D721Med (cell line): ENCODE data around the gene HEXIM1.
"Not testable (repeated sequence)": the region's sequence is repeated elsewhere in the genome, so short reads cannot be mapped to it uniquely, and the experiment has no call there.

Source experiments
- DNase-seq: peaks from one replicate; pipeline ENCODE4 v3.0.0; 2011; ENCODE audit warnings: low spot score; ENCODE audit not compliant: insufficient read length
- FAIRE-seq: peaks from 2 replicates; lab custom pipeline; 2011; peaks lifted over from hg19 to GRCh38; lab: Jason Lieb, UNC
- TF ChIP-seq, protein P1 (sequence below): IDR thresholded peaks from 2 replicates; pipeline ENCODE4 v1.5.1; 2012; ENCODE audit warnings: mild to moderate bottlenecking, control low read depth; ENCODE audit not compliant: insufficient read depth; ENCODE audit errors: missing control alignments

The HEXIM1 gene

DNA sequence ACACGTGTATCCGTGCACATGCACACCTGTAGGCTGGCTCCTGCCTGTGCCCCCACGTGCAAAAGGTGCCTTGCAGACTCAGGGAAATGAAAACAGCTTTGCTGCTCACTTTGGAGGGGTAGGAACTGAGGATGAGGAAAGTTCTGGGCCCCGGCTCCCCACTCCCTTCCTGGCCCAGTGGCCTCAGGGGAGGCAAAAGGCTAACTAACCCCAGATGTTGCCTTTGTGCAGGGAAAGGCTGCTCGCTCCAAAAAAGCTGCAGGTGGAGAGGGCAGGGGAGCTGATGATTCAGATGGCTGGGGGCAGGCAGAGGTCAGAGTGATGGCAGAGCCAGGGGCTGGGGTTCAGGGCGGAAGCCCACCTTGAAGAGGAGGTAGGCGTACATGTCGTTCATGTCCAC is 28.3 kb upstream of the HEXIM1 start:
- FAIRE-seq: no peak
- DNase-seq: no peak
- TF ChIP-seq, protein P1, sequence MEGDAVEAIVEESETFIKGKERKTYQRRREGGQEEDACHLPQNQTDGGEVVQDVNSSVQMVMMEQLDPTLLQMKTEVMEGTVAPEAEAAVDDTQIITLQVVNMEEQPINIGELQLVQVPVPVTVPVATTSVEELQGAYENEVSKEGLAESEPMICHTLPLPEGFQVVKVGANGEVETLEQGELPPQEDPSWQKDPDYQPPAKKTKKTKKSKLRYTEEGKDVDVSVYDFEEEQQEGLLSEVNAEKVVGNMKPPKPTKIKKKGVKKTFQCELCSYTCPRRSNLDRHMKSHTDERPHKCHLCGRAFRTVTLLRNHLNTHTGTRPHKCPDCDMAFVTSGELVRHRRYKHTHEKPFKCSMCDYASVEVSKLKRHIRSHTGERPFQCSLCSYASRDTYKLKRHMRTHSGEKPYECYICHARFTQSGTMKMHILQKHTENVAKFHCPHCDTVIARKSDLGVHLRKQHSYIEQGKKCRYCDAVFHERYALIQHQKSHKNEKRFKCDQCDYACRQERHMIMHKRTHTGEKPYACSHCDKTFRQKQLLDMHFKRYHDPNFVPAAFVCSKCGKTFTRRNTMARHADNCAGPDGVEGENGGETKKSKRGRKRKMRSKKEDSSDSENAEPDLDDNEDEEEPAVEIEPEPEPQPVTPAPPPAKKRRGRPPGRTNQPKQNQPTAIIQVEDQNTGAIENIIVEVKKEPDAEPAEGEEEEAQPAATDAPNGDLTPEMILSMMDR: no peak

DNA sequence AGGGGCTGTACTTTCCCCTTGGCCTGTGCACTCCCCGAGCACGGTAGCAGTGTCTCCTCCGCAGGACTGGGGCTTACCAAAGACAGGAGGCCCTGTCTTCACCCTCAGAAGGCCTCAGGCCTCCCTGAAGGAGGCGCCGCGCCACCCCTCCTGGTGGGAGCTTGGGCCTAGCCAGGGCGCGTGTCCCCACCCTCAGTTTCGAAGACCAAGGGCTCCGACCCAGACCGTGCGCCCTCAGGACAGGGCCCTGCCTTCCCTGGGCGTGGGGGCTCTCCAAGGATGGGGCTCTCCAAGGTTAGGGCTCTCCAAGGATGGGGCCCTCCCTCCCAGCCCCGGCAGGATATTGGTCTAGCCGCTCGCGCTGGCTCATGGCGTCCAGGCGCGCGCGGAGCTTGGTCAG is 27.7 kb upstream of the HEXIM1 start:
- no peak for FAIRE-seq
- TF ChIP-seq, protein P1: no peak
- DNase-seq: no peak

DNA sequence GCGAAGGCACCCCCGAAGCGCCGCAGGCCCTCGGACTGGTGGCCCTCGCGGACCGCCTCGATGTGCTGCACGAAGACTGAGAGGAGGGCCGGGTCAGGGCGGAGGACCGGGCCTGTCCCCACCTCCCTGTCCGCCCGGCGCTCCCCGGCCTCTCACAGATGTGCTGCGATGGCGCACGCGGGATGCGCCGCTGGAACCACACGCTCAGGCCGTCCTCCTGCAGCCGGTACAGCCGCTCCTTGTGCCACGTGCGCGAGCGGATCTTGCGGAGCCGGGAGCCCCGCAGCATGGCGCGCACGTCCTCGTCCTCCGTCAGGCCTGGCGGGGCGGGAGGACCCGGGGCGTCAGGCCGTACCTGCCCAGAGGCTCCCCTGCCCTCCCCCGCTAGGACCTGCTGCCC is 27.2 kb upstream of the HEXIM1 start:
- TF ChIP-seq, protein P1: no peak
- no peak for FAIRE-seq
- DNase-seq: no peak

DNA sequence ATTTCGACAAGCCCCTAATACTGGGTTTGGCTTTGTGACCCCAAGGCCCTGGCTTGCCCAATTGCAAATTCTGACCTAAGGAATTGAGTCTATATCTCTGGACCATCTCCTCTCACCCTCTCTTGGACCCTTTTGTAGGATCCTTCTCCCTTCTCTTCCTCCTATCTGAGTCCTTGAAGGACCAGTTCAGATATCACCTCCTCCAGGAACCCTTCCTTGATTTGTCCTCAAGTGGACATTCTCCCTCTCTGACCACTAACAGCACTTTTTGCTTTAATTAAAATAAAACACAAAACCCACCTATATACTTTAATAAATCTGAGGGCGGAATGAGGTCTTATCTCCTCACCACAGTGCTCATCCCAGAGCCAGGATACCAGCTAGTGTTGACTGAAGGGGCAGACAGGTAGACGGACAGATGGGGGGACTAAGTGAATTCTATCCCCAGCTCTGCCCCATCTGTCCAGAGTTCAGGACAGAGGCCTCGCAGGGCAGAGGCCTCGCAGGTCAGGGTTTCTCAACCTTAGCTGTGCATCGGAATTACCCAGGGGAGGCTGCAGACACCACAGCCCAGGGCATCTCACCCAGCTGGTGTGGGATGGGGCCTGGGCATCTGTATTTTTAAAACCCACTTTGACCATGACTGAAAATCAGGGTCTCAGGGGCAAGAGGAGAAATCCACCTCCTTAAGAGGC is 25.1 kb upstream of the HEXIM1 start:
- FAIRE-seq (no peak), DNase-seq (no peak)
- TF ChIP-seq, protein P1: no peak

DNA sequence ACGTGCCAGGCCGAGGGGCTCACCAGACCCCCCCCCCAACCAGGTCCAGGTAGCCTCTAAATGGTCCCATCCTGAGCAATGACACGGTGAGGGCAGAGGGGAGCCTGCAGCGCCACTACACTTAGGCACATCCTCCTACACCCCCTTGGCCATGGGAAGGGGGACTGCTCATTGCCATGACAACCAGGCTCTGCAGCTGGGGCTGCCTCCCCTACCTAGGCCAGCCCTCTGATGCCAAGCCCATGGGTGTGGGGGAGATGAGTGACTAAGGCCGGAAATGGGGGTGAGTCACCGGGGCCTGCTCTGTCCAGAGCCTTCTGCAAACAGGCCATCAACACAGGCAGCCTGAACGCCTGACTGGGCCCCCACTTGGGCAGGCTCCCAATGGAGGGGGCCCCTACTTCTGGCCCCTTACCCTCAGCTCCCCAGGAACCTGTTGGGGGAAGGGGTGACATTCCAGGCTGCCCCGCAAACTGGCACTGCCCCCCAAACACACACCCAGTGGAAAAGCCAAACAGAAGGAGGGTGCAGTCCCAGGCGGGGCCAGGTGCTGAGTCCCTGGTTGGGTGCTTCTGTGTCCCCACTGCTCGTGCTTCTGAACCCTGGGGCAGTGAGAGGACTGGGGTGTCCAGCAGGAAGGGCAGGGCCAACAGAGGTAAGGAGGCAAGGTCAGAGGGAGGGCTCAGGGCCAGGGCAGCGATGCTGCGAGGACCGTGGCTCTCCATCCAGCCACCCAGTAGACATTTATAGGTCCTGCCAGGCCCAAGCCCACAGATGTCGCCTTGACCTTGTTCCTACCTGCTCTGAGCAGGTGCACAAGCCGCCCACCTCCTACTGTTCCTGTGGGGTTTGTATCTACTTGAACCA is 24.1 kb upstream of the HEXIM1 start:
- TF ChIP-seq, protein P1: no peak
- DNase-seq (no peak), FAIRE-seq (no peak)

DNA sequence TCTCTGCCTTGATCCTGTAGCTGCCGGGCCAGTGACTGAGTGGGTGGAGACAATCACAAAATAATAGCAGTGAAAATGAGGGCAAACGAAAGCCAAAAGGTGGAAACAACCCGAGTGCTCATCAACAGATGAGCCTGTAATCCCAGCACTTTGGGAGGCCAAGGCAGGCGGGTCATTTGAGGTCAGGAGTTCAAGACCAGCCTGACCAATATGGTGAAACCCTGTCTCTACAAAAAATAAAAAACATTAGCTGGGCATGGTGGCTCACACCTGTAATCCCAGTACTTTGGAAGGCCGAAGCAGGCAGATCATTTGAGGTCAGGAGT is 23.5 kb upstream of the HEXIM1 start:
- not testable (repeated sequence) for FAIRE-seq, DNase-seq

DNA sequence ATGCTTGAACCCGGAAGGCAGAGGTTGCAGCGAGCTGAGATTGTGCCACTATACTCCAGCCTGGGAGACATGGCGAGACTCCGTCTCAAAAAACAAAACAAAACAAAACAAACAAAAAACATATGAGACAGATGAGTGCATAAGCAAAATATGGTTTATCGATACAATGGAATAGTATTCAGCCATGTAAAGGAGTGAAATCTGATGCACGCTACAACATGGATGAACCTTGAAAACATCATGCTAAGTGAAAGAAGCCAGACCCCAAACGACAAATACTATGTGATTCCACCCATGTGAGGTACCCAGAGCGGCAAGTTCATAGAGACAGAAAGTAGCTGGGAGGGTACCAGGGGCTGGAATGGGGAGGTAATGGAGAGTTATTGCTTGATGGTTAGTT is 22.8 kb upstream of the HEXIM1 start:
- DNase-seq (no peak), FAIRE-seq (no peak)

More for the DNA sequence above, 22.8 kb upstream of the HEXIM1 start:
- TF ChIP-seq, protein P1: no peak
